Small intestine (tissue), 7 donors: ENCODE data around the gene RASL11A. TPM values are rescaled to one million over a fixed set of nuclear protein-coding genes. Genes with fewer than 3 reads are reported as not detected.

ENCODE experiments used
- DNase-seq, 2 donors: peaks; one replicate each; pipeline versions ENCODE4 v3.0.0 to v3.0.0-alpha.2; 2013
- FAIRE-seq: peaks from 2 replicates; lab custom pipeline; 2012; peaks lifted over from hg19 to GRCh38; lab: Jason Lieb, UNC
- H3K27ac ChIP-seq, 3 donors: one replicate each; pipeline ENCODE4 v1.5.1; 2013; ENCODE audit warnings: low read length in 2 of 3, mild to moderate bottlenecking in 2 of 3, control low read depth in 1 of 3, inconsistent platforms in 1 of 3, low read depth in 1 of 3, moderate library complexity in 1 of 3
- H3K27me3 ChIP-seq, 3 donors: one replicate each; pipeline ENCODE4 v1.6.1; 2013; ENCODE audit warnings: low read length in 3 of 3, inconsistent platforms in 1 of 3; ENCODE audit not compliant: control insufficient read depth in 3 of 3, insufficient read depth in 3 of 3
- H3K36me3 ChIP-seq, 3 donors: one replicate each; pipeline ENCODE4 v1.6.1; 2013; ENCODE audit warnings: low read length in 3 of 3, inconsistent platforms in 1 of 3, low read depth in 1 of 3, mild to moderate bottlenecking in 1 of 3, moderate library complexity in 1 of 3; ENCODE audit not compliant: control insufficient read depth in 3 of 3, insufficient read depth in 2 of 3
- H3K4me1 ChIP-seq, 3 donors: one replicate each; pipeline ENCODE4 v1.6.1; 2013; ENCODE audit warnings: low read length in 2 of 3, inconsistent platforms in 1 of 3, low read depth in 1 of 3, mild to moderate bottlenecking in 1 of 3, moderate library complexity in 1 of 3; ENCODE audit not compliant: control insufficient read depth in 3 of 3, insufficient read depth in 2 of 3
- H3K4me3 ChIP-seq, 3 donors: one replicate each; pipeline ENCODE4 v1.5.1; 2013; ENCODE audit warnings: low read length in 3 of 3, control low read depth in 1 of 3, inconsistent platforms in 1 of 3, low read depth in 1 of 3, mild to moderate bottlenecking in 1 of 3, moderate library complexity in 1 of 3
- H3K9me3 ChIP-seq, 2 donors: one replicate each; pipeline ENCODE4 v1.6.1; 2013; ENCODE audit warnings: low read depth in 1 of 2, low read length in 1 of 2; ENCODE audit not compliant: control insufficient read depth in 2 of 2, insufficient read depth in 1 of 2
- WGBS, 3 donors: extraction: QIAGEN DNeasy Blood & Tissue Kit; methylation state at CpG; one replicate each; pipeline ENCODE4 v1.1.7; 2013; 5-methylcytosine and 5-hydroxymethylcytosine counted together
- polyA plus RNA-seq, 4 donors: library from polyadenylated mRNA; stranded (reverse) in 3 of 4; unstranded in 1 of 4; fragments of 200-250 nt in 3 of 4; fragments of 120-200 nt in 1 of 4; gene quantifications; one replicate each; pipeline versions ENCODE4 v1.2.1 to v1.2.3, GENCODE V29; 2013
- donor health status: healthy with polysubstance abuse.
- donor health status: control.
- donor health status: control.
- donor health status: Bipolar disorder and iron deficiency.
- donor health status: healthy.

The RASL11A gene
- polyA plus RNA-seq, 4 donors: 9.9 to 46.7 (median 34.8) TPM

GRCh38 chr13:27308941-27309340 lies 38.3 kb downstream of the RASL11A start:
- WGBS, 3 donors: 85 to 88% (median 88%) methylated on average over 19 of the region's 19 CpGs
- no peak for FAIRE-seq

GRCh38 chr13:27309401-27309958 lies 38.9 kb downstream of the RASL11A start:
- peak in 1 of 2 donors; percentile 16 for DNase-seq
- WGBS, 3 donors: 62 to 74% (median 63%) methylated on average over 7 of the region's 7 CpGs
- no peaks in the 10 kb centered on the region for H3K27me3 ChIP-seq
- no peak overlapping the region for H3K27ac ChIP-seq
- no peaks in the 10 kb centered on the region for H3K36me3 ChIP-seq
- no peak overlapping the region for H3K4me3 ChIP-seq
- FAIRE-seq: no peak
- no peaks in the 10 kb centered on the region for H3K4me1 ChIP-seq
- H3K9me3 ChIP-seq: no peaks in the 10 kb centered on the region

More at GRCh38 chr13:27308941-27309340, 38.3 kb downstream of the RASL11A start:
- Histone ChIP-seq H3K27me3 (no peaks in the 10 kb centered on the region), H3K4me1 (no peaks in the 10 kb centered on the region), H3K9me3 (no peaks in the 10 kb centered on the region), H3K27ac (no peak overlapping the region), H3K36me3 (no peaks in the 10 kb centered on the region), H3K4me3 (no peak overlapping the region)
- no peak for DNase-seq

- Histone ChIP-seq H3K4me3 (no peak overlapping the region), H3K27me3 (no peaks in the 10 kb centered on the region), H3K4me1 (no peaks in the 10 kb centered on the region), H3K36me3 (no peaks in the 10 kb centered on the region), H3K9me3 (no peaks in the 10 kb centered on the region), H3K27ac (no peak overlapping the region)
- DNase-seq (peak in 1 of 2 donors; percentile 51), FAIRE-seq (no peak)
- WGBS, 3 donors: 68 to 80% (median 79%) methylated on average over 9 of the region's 9 CpGs
These were observed 39.5 kb downstream of the RASL11A start for GRCh38 chr13:27309967-27310598.

GRCh38 chr13:27310946-27311345 lies 40.3 kb downstream of the RASL11A start:
- Histone ChIP-seq H3K4me1 (no peaks in the 10 kb centered on the region), H3K9me3 (no peaks in the 10 kb centered on the region), H3K36me3 (no peaks in the 10 kb centered on the region), H3K27ac (no peak overlapping the region), H3K4me3 (no peak overlapping the region), H3K27me3 (no peaks in the 10 kb centered on the region)
- WGBS, 3 donors: 44 to 50% (median 45%) methylated on average over 2 of the region's 2 CpGs
- FAIRE-seq (no peak), DNase-seq (no peak)

GRCh38 chr13:27311518-27312210 lies 41.0 kb downstream of the RASL11A start:
- 78 to 81% (median 79%) methylated on average over 6 of the region's 6 CpGs for WGBS, 3 donors
- Histone ChIP-seq H3K4me1 (no peaks in the 10 kb centered on the region), H3K27me3 (peaks cover 0 to 2% (median 0%) of the 10 kb centered on the region in 3 donors), H3K36me3 (no peaks in the 10 kb centered on the region), H3K9me3 (no peaks in the 10 kb centered on the region), H3K27ac (no peak overlapping the region), H3K4me3 (no peak overlapping the region)
- no peak for FAIRE-seq
- DNase-seq: no peak

- Histone ChIP-seq H3K36me3 (no peaks in the 10 kb centered on the region), H3K27ac (no peak overlapping the region), H3K9me3 (no peaks in the 10 kb centered on the region), H3K27me3 (peaks cover 0 to 5% (median 0%) of the 10 kb centered on the region in 3 donors), H3K4me1 (no peaks in the 10 kb centered on the region), H3K4me3 (no peak overlapping the region)
- DNase-seq (no peak), FAIRE-seq (no peak)
- WGBS, 3 donors: 65 to 97% (median 90%) methylated on average over 1 of the region's 1 CpG
These were observed 43.1 kb downstream of the RASL11A start for GRCh38 chr13:27313770-27314169.

- Histone ChIP-seq H3K4me3 (no peak overlapping the region), H3K4me1 (no peaks in the 10 kb centered on the region), H3K27ac (no peak overlapping the region), H3K36me3 (no peaks in the 10 kb centered on the region), H3K9me3 (no peaks in the 10 kb centered on the region), H3K27me3 (peaks cover 0 to 11% (median 0%) of the 10 kb centered on the region in 3 donors)
- no peak for FAIRE-seq
- no peak for DNase-seq
These were observed 48.8 kb downstream of the RASL11A start for GRCh38 chr13:27319404-27319803.

GRCh38 chr13:27321468-27322431 lies 51.1 kb downstream of the RASL11A start:
- H3K27me3 ChIP-seq: peaks cover 0 to 8% (median 0%) of the 10 kb centered on the region in 3 donors

More at GRCh38 chr13:27321468-27322431, 51.1 kb downstream of the RASL11A start:
- DNase-seq (no peak), FAIRE-seq (no peak)
- no peak overlapping the region for H3K4me3 ChIP-seq
- 58 to 76% (median 68%) methylated on average over 8 of the region's 8 CpGs for WGBS, 3 donors
- H3K36me3 ChIP-seq: no peaks in the 10 kb centered on the region
- no peaks in the 10 kb centered on the region for H3K4me1 ChIP-seq
- no peak overlapping the region for H3K27ac ChIP-seq
- no peaks in the 10 kb centered on the region for H3K9me3 ChIP-seq
